Fibroblast of lung (primary cell): ENCODE data around the gene CC2D1A.

Experiments
- CTCF ChIP-seq, 2 donors: IDR thresholded peaks in 1 of 2; conservative IDR thresholded peaks in 1 of 2; 1 replicate in 1 of 2; 2 replicates in 1 of 2; pipeline ENCODE4 v1.5.1; 2011 to 2012; ENCODE audit warnings: low read length in 2 of 2, control low read depth in 1 of 2, inconsistent platforms in 1 of 2, low read depth in 1 of 2, mild to moderate bottlenecking in 1 of 2
- EZH2 ChIP-seq: IDR thresholded peaks from 2 replicates; pipeline ENCODE4 v1.5.1; 2012; ENCODE audit warnings: low read length, control low read depth, mild to moderate bottlenecking; ENCODE audit errors: missing control alignments

- no peak for TF ChIP-seq CTCF (conservative IDR thresholded peaks at IDR 0.05 in 1 of 2, IDR thresholded peaks at IDR 0.05 in 1 of 2; ENCODE audit: low read depth in 1 of 2, low read length in 2 of 2)
- no peak for TF ChIP-seq EZH2
Measured at GRCh38 chr19:13894552-13894951, 11.4 kb upstream of the CC2D1A start.
